Measurements from ENCODE around the gene HSD17B14. TPM values are rescaled to one million over a fixed set of nuclear protein-coding genes. Genes with fewer than 3 reads are reported as not detected.
A peak's percentile ranks its signal among the peaks of the same experiment; 100 is the strongest.
"Not testable (repeated sequence)": the region's sequence is repeated elsewhere in the genome, so short reads cannot be mapped to it uniquely, and the experiment has no call there.

Gene HSD17B14
- total RNA-seq, 1 donor from 2014 or later, result 0.89 TPM

DNA sequence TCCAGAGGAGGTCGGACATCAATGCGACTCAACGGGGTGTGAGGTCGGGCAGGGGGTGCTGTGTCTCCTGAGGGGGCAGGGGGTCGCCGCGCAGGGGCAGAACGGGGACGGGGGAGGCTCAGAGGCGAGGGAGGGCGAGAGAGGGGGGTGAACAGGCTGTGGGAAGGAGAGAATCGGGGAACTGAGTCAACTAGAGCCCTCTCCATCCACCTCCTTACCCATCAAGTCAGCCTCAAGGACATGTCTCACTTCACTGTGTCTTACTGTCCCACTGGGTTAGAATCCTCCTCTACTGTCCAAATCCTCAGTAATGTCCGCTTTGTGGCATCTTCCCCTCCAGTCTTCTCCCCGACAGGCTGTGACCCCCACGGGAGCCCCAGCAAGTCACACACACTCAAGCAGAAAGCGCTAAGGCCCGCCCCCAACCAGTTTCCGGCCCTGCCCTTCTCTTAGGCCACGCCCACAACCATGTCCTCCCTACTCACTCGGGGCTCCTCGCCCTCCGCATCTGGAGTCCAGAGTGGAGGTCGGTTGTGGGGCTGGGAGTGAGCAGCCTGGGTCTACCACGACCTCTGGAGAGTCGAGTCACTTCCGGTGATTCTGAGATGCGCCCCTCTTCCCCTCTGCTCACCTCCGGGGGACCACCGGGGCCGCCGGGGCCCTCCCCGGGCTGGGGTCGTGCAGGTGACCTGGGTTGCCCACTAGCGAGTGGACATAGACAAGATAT is 22.9 kb upstream of the HSD17B14 start:
- no peaks in the 10 kb centered on the region for H3K36me3 Mint-ChIP-seq (ENCODE audit: low read depth)
- peak overlapping the region; percentile 83 for H3K27ac Mint-ChIP-seq
- peak; percentile 71 for DNase-seq (ENCODE audit: low spot score)
- peak overlapping the region; percentile 88 for H3K4me3 Mint-ChIP-seq (ENCODE audit: low read depth)
- H3K9me3 Mint-ChIP-seq, result no peaks in the 10 kb centered on the region
- peaks cover 2% of the 10 kb centered on the region for H3K4me1 Mint-ChIP-seq (ENCODE audit: low read depth)
- intact Hi-C loops (cut with micrococcal nuclease), result no loop called here
- H3K27me3 Mint-ChIP-seq (ENCODE audit: low read depth), result no peaks in the 10 kb centered on the region

- DNase-seq (ENCODE audit: low spot score), result no peak
- Mint-ChIP-seq H3K36me3 (ENCODE audit: low read depth) (no peaks in the 10 kb centered on the region), H3K27me3 (ENCODE audit: low read depth) (no peaks in the 10 kb centered on the region), H3K4me3 (ENCODE audit: low read depth) (no peak overlapping the region), H3K9me3 (no peaks in the 10 kb centered on the region), H3K4me1 (ENCODE audit: low read depth) (peaks cover 2% of the 10 kb centered on the region), H3K27ac (no peak overlapping the region)
- intact Hi-C loops (cut with micrococcal nuclease), result no loop called here
These were observed 20.6 kb upstream of the HSD17B14 start for GRCh38 chr19:48856921-48857320.

GRCh38 chr19:48854103-48854502 is 17.8 kb upstream of the HSD17B14 start:
- intact Hi-C loops (cut with micrococcal nuclease), result no loop called here
- Mint-ChIP-seq H3K36me3 (ENCODE audit: low read depth) (no peaks in the 10 kb centered on the region), H3K4me3 (ENCODE audit: low read depth) (no peak overlapping the region), H3K27me3 (ENCODE audit: low read depth) (no peaks in the 10 kb centered on the region), H3K4me1 (ENCODE audit: low read depth) (peaks cover under 1% of the 10 kb centered on the region), H3K9me3 (no peaks in the 10 kb centered on the region), H3K27ac (no peak overlapping the region)
- no peak for DNase-seq (ENCODE audit: low spot score)

GRCh38 chr19:48853483-48853882 is 17.2 kb upstream of the HSD17B14 start:
- H3K9me3 Mint-ChIP-seq, result no peaks in the 10 kb centered on the region
- no peaks in the 10 kb centered on the region for H3K36me3 Mint-ChIP-seq (ENCODE audit: low read depth)
- H3K4me1 Mint-ChIP-seq (ENCODE audit: low read depth), result no peaks in the 10 kb centered on the region
- intact Hi-C loops (cut with micrococcal nuclease), result no loop called here
- H3K4me3 Mint-ChIP-seq (ENCODE audit: low read depth), result no peak overlapping the region
- no peak for DNase-seq (ENCODE audit: low spot score)
- H3K27me3 Mint-ChIP-seq (ENCODE audit: low read depth), result no peaks in the 10 kb centered on the region
- no peak overlapping the region for H3K27ac Mint-ChIP-seq

GRCh38 chr19:48852292-48852691 is 16.0 kb upstream of the HSD17B14 start:
- Mint-ChIP-seq H3K27me3 (ENCODE audit: low read depth) (no peaks in the 10 kb centered on the region), H3K4me3 (ENCODE audit: low read depth) (no peak overlapping the region), H3K27ac (no peak overlapping the region), H3K4me1 (ENCODE audit: low read depth) (no peaks in the 10 kb centered on the region), H3K36me3 (ENCODE audit: low read depth) (no peaks in the 10 kb centered on the region), H3K9me3 (no peaks in the 10 kb centered on the region)
- intact Hi-C loops (cut with micrococcal nuclease), result no loop called here
- DNase-seq (ENCODE audit: low spot score), result no peak

DNA sequence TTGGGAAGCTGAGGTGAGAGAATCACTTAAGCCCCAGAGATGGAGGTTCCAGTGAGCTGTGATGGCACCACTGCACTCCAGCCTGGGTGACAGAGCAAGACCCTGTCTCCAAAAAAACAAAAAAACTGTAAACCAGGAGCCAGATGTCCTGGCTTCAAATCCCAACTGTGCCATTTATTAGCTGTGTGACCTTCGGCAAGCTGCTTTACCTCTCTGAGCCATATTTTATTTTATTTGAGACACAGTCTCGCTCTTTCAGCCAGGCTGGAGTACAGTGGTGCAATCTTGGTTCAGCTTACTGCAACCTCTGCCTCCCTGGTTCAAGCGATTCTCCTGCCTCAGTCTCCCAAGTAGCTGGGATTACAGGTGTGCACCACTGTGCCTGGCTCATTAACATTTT is 10.4 kb upstream of the HSD17B14 start:
- H3K9me3 Mint-ChIP-seq; H3K4me3 Mint-ChIP-seq (ENCODE audit: low read depth); intact Hi-C loops (cut with micrococcal nuclease); H3K36me3 Mint-ChIP-seq (ENCODE audit: low read depth); H3K27me3 Mint-ChIP-seq (ENCODE audit: low read depth); H3K4me1 Mint-ChIP-seq (ENCODE audit: low read depth); H3K27ac Mint-ChIP-seq; DNase-seq (ENCODE audit: low spot score): not testable (repeated sequence)

DNA sequence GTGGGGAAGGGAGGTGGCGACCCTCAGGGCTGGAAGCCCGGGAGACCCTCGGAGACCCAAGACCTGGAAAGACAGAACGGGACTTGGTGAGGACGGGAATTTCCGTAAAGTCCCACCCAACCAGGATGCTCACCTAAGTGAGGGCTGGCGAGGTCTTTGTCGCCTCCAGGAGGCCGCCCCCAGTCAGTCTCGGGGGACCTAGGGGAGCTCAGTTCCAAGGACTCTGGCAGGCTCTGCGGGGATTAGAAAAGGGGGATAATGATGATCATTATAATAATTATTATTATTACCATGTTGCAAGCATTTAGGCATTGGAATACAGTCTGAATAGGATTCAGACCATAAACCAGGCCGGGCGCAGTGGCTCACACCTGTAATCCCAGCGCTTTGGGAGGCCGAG is 9.1 kb upstream of the HSD17B14 start:
- Mint-ChIP-seq H3K36me3 (ENCODE audit: low read depth) (no peaks in the 10 kb centered on the region), H3K9me3 (no peaks in the 10 kb centered on the region), H3K4me1 (ENCODE audit: low read depth) (no peaks in the 10 kb centered on the region), H3K4me3 (ENCODE audit: low read depth) (no peak overlapping the region), H3K27ac (no peak overlapping the region), H3K27me3 (ENCODE audit: low read depth) (no peaks in the 10 kb centered on the region)
- DNase-seq (ENCODE audit: low spot score), result no peak
- intact Hi-C loops (cut with micrococcal nuclease), result no loop called here

DNA sequence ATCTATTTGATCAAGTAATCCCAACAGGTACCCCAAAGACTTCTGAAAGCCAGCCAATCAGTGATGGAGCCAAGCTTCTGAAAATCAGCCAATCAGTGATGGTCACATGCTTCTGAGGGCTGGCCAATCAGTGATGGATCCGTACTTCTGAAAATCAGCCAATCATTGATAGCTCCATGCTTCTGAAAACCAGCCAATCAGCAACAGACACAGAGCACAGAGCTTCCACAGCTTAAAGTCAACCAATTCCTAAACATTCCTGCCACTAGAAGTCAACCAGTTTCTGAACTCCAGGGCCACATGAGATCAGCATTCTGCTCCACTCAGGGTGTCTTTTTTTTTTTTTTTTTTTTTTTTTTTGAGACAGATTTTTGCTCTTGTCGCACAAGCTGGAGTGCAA is 8.2 kb upstream of the HSD17B14 start:
- H3K27ac Mint-ChIP-seq, result no peak overlapping the region
- intact Hi-C loops (cut with micrococcal nuclease), result no loop called here
- H3K36me3 Mint-ChIP-seq (ENCODE audit: low read depth), result no peaks in the 10 kb centered on the region
- no peak overlapping the region for H3K4me3 Mint-ChIP-seq (ENCODE audit: low read depth)
- H3K4me1 Mint-ChIP-seq (ENCODE audit: low read depth), result no peaks in the 10 kb centered on the region
- no peaks in the 10 kb centered on the region for H3K27me3 Mint-ChIP-seq (ENCODE audit: low read depth)
- no peaks in the 10 kb centered on the region for H3K9me3 Mint-ChIP-seq
- DNase-seq (ENCODE audit: low spot score), result no peak

DNA sequence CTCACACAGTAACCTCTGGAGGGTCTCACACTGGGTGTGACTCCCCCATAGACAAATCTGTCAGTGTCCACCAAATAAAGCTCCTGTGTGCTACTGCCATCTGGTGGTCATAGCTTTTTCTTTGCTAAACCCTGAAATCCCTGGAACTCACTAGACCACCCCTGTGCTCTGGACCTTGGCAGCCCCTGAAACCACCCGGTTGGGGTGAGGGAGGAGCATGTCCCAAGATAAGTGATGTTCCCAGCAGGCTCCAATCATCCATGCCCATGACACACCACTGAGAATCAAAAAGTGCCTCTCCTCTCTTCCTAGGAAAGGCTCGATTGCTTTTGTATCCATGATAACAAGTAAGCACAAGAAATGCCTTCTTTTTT is 6.5 kb upstream of the HSD17B14 start:
- H3K36me3 Mint-ChIP-seq (ENCODE audit: low read depth), result no peaks in the 10 kb centered on the region
- peaks cover under 1% of the 10 kb centered on the region for H3K27me3 Mint-ChIP-seq (ENCODE audit: low read depth)
- no peak overlapping the region for H3K27ac Mint-ChIP-seq
- H3K4me3 Mint-ChIP-seq (ENCODE audit: low read depth), result no peak overlapping the region
- H3K4me1 Mint-ChIP-seq (ENCODE audit: low read depth), result no peaks in the 10 kb centered on the region
- H3K9me3 Mint-ChIP-seq, result no peaks in the 10 kb centered on the region
- DNase-seq (ENCODE audit: low spot score), result peak; percentile 24
- intact Hi-C loops (cut with micrococcal nuclease), result loop anchor here (1.0 to 2.0 kb wide), 2 partner anchors 54 to 196 kb away; partner anchors contain the start of gene CA11

DNA sequence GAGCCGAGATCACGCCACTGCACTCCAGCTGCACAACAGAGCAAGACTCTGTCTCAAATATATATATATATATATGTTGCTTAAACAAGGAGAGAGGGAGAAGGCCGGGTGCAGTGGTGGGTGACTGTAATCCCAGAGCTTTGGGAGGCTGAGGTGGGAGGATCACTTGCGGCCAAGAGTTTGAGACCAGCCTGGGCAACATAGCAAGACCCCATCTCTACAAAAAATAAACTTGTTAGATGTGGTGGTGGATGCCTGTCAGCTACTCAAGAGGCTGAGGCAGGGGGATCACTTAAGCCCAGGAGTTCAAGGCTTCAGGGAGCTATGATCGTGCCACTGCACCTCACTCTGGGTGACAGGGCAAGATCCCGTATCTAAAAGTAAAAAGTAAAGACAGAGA is 5.3 kb upstream of the HSD17B14 start:
- no peak overlapping the region for H3K4me3 Mint-ChIP-seq (ENCODE audit: low read depth)
- no peaks in the 10 kb centered on the region for H3K36me3 Mint-ChIP-seq (ENCODE audit: low read depth)
- no peak for DNase-seq (ENCODE audit: low spot score)
- H3K27ac Mint-ChIP-seq, result no peak overlapping the region
- H3K9me3 Mint-ChIP-seq, result no peaks in the 10 kb centered on the region
- peaks cover 4% of the 10 kb centered on the region for H3K4me1 Mint-ChIP-seq (ENCODE audit: low read depth)
- H3K27me3 Mint-ChIP-seq (ENCODE audit: low read depth), result peaks cover 2% of the 10 kb centered on the region
- intact Hi-C loops (cut with micrococcal nuclease), result no loop called here

DNA sequence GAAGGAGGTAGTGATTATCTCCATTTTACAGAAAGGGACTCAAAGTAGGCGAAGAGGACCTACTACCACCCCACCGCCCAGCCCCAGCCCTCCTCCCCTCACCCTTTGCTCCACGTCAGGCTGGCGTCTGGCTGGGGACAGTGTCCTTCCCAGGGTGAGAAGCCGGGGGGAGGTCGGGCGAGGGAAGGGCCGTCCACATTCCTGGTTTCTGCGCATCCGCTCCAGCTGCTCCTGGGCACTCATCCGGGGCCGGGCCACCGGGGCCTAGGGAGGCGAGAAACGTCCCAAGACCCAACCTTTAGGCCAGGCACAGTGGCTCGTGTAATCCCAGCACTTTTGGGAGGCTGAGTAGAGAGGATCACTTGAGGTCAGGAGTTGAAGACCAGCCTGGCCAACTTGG is 4.8 kb upstream of the HSD17B14 start:
- H3K4me3 Mint-ChIP-seq (ENCODE audit: low read depth), result no peak overlapping the region
- H3K27ac Mint-ChIP-seq, result no peak overlapping the region
- DNase-seq (ENCODE audit: low spot score), result no peak
- peaks cover 8% of the 10 kb centered on the region for H3K4me1 Mint-ChIP-seq (ENCODE audit: low read depth)
- H3K36me3 Mint-ChIP-seq (ENCODE audit: low read depth), result no peaks in the 10 kb centered on the region
- peaks cover 2% of the 10 kb centered on the region for H3K27me3 Mint-ChIP-seq (ENCODE audit: low read depth)
- H3K9me3 Mint-ChIP-seq, result no peaks in the 10 kb centered on the region
- intact Hi-C loops (cut with micrococcal nuclease), result no loop called here

- H3K27me3 Mint-ChIP-seq (ENCODE audit: low read depth), result peaks cover 2% of the 10 kb centered on the region
- H3K9me3 Mint-ChIP-seq, result no peaks in the 10 kb centered on the region
- H3K27ac Mint-ChIP-seq, result no peak overlapping the region
- peaks cover 15% of the 10 kb centered on the region for H3K4me1 Mint-ChIP-seq (ENCODE audit: low read depth)
- H3K4me3 Mint-ChIP-seq (ENCODE audit: low read depth), result peak overlapping the region; percentile 34
- intact Hi-C loops (cut with micrococcal nuclease), result no loop called here
- DNase-seq (ENCODE audit: low spot score), result no peak
- H3K36me3 Mint-ChIP-seq (ENCODE audit: low read depth), result no peaks in the 10 kb centered on the region
These were observed 1.4 kb upstream of the HSD17B14 start for GRCh38 chr19:48837687-48838086.

GRCh38 chr19:48837051-48837524 is 797 bp upstream of the HSD17B14 start:
- H3K27ac Mint-ChIP-seq, result peak overlapping the region; percentile 24
- H3K4me1 Mint-ChIP-seq (ENCODE audit: low read depth), result peaks cover 15% of the 10 kb centered on the region
- peaks cover 2% of the 10 kb centered on the region for H3K27me3 Mint-ChIP-seq (ENCODE audit: low read depth)
- H3K4me3 Mint-ChIP-seq (ENCODE audit: low read depth), result peak overlapping the region; percentile 83
- no peaks in the 10 kb centered on the region for H3K9me3 Mint-ChIP-seq
- peak; percentile 68 for DNase-seq (ENCODE audit: low spot score)
- H3K36me3 Mint-ChIP-seq (ENCODE audit: low read depth), result no peaks in the 10 kb centered on the region
- intact Hi-C loops (cut with micrococcal nuclease), result no loop called here
